ENCODE measurements around the gene GHR.
A peak's percentile ranks its signal among the peaks of the same experiment; 100 is the strongest.

Gene GHR

DNA sequence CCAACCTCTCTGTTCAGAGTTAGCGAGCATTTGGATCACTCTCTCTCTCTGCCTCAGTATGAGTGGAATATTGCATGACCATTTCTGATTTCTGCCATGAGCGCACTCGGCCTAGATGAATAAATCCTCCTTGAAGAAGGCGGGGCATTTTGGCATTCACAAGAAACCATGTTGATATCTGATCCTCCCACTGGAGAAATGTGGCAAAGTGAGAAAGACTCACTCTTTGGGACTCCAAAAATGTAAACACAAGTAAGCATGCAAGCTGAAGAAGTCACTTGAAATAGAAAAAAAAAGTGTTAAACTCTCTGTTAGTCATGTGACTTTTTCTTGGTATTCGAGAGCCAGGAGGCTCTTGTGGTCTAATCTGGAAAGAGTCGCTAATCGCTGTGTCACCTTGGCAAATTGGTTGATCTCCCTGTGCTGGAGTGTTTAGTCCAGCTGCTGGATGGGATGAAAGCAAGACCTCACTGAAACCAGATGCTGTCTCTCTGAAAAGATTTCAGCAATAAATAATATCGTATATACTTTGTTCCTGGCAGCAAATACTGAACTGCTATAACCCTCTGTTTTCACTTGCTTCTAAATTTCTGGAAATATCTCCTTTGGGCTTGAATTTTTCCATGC is 95.5 kb downstream of the GHR start:
- DNase-seq, result no peak

DNA sequence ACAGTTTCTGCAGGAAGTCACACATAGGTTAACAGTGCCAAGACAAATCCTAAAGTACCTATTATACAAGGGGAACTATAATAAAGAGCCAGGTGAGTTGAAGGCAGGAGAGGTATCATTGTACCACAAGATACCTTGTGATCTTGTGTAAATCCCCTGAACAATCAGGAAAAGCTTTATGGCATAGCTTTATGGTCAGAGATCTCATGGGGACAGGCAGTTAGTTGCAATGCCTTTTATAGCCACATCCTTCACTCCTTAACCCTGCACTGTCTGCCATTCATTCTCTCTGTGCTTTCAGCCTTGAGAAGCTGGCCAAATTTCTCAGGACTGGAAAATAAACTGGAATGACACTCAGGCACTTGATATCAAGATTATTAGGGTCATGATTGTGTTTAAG is 97.0 kb downstream of the GHR start:
- DNase-seq, result no peak

DNA sequence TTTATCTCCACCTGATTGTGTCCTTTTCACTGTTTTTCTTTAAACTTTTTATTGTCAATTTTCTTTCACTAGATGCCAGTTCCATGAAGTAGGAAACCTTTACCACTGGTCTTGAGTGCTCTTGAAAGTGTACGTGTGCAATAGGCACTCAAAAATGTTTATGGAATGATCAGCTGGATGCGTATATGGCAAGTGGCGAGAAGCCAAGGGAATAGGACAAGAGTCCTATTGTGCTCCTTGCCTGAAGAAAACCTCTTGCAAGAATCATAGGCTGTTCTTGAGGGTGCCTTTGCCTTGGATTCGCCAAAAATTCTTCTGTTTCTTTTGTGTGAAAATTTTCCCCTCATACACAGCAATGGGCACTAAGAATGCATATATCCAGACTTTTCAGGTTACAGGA is 97.7 kb downstream of the GHR start:
- no peak for DNase-seq

DNA sequence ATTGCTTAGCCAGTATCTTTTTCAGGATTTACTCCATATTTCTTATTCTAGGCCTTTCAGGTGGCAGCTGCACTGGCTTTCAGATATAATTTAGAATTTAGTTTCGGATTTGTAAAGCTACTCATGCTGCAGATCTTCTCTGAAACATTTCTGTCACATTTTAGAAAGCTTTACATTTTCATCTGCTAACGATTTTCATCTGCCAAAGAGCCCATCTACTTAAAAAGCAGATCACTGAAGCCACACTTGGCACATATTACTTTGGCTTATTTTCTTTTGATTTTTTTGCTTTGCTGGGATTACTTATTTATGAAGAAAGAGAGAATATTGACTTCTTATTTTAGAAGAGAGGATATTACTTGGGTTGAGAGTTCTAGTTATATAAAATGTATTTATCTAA is 98.2 kb downstream of the GHR start:
- no peak for DNase-seq

DNA sequence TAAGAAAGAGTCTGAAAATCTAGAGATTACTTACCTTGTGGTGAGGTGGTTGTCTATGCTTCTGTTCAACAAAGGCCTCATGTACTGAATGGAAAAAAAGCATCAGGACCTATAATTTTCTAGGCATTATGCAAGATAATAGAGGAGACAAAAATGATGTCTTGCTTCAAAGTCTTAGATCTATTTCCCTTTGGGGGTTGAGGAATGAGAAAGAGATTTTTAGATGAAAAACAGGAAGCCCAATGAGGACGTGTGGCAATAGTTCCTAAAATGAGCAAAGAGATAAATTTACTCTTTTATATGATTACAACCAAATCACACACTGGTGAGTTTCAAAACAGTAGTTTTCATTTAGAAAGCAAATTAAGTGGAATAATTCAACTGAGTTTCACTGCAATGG is 99.5 kb downstream of the GHR start:
- no peak for DNase-seq

DNA sequence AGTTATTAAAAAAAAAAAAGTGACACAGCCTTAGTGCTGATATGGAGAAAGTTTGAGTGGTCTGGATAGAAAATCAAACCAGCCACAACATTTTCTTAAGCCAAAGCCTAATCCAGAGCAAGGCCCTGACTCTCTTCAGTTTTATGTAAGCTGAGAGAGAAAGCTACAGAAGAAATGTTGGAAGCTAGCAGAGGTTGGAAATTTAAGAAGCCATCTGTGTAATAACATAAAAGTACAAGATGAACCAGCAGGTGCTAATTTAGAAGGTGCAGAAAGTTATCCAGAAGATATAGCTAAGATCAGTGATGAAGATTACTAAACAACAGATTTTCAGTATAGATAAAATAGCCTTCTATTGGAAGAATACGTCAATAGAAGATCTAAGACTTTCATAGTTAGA is 102.9 kb downstream of the GHR start:
- no peak for DNase-seq

DNA sequence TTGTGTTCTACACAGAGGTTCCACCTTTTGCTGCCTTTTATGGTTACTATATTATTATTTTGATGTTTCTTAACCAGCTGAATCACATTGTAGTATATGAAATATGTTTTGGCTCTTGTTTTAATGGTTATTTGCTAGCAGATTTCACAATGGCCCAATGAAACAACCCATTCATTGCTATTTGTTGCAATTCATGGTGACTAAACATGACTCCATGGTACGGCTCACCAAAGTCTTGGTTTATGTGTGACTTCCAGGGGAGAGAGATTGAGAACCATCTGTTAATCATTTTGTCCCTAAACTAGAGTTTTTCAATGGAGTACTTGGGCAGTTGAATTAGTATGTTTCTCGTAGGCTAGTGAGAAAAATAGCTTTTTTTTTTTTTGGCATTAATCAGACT is 108.4 kb downstream of the GHR start:
- no peak for DNase-seq

DNA sequence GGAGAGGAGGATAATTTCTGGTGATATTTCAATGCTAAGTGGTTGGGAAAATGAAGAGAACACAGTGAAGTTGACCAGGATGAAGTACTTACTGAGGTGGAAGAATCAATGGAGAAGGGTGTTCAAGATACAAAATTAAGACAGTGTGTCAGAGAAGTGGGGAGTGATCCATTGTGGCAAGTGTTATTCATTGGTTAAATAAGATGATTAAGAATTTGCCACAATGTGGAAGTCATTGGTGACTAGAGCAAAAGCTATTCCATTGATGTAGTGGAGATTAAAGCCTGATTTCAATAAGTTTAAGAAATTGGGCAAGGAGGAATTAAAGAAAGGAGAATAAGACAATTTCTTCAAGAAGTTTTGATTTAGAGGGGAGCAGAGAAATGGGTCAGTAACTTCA is 118.9 kb downstream of the GHR start:
- no peak for DNase-seq

DNA sequence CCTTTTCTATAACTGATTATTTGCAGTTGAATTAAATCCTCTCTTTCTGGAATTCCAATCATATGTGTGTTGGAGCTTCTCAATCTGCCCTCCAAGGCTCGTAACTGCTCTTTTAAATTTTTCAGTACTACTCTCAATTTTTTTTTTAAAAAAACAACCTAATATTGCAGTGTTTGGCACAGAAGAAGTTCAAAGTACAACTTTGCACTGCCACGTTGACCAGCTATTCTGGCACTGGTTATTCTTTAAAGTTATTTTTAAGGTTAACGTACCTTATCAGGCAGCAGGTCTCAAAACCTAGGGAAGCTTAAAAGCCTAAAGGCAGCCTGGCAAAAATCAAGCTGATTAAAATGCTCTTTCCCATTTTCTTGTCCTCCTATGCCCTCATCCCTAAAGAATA is 120.5 kb downstream of the GHR start:
- no peak for DNase-seq

DNA sequence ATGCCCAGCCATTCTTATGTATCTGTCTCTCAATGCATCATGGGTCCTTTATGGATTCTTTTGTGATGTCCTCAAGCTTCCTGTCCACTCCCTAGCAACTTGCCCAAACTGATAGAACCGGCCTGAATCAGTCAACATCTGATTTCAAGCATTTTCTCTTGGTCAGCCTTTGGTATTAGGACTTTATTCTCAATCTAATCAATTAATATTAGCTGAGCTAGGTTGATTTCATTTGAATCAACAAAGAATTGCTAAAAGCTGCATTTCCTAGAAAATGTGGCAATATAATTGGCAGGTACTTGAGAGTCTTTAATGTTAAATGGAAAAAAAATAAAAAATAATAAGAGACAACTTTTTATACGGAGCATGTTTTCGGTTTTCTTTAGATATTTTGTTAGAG is 121.8 kb downstream of the GHR start:
- no peak for DNase-seq

DNA sequence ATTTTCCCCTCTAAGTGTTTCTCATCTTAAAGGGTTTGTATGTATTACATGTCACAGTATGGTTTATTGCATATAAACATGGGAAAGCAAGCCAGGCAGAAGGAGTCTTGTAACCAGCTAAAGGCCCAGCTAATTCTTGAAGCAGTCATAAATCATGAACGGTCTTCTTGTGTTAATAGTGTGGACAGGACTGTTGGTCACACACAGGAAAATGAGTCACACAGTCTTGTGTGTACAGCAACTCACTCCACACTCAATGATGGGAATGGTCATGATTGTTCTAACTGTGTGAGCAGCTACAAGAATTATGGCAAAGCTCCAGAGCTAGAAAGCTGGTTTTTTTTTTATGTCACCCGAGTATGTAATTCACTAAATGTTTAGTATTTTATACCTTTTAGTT is 123.9 kb downstream of the GHR start:
- DNase-seq, result no peak

DNA sequence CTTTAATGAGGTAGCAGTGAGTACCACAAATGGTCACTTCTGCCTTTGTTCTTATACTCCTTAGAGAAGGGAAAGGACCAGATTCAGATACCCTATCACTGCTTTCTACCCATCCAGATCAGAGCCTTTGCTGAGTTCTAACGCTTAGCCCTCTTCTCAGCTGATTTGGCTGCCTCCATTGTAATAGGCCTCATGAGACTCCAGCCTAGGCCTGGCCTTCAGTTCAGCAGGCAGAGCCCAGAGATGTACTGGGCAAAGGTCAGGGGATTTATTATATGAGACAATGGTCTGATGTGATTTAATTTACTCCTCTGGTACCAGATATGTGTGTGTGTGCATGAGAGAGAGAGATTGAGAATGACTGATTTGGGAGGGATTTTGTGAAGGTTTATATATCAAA is 124.7 kb downstream of the GHR start:
- DNase-seq, result no peak

DNA sequence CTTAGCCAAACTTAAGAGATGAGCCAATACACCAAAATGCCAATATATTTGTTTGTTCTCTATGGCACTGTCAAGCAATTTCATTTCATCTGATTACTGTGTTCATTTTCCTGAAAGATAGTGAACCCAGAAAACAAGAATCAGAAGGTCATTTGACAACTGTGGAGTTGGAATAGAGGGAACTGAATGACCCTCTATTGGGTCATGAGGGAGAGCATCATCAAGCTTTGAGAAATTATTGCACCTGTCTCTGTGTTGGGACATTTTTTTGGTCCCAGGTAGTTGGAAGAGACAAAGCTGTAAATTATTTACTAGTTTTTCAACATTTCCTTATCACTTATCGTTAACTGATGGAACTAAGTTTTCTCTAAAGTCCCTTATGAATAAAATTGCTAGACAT is 129.4 kb downstream of the GHR start:
- no peak for DNase-seq

DNA sequence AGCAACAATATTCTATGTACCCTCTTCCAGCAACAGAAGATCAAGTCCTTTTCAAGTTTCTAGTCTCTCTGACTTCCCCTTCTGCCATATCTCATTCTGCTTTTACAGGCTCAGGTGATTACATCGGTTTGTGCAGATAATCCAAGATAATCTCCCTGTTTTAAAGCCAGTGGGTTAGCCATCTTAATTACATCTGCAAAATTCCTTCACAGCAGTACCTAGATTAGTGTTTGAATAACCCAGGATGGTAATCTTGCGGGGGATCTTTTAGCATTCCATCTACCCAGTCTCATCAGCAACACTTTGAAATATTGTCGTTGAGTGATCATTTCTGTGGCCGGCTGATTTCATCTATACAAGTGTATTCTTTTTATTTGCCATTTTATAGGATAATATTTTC is 130.2 kb downstream of the GHR start:
- DNase-seq, result no peak

DNA sequence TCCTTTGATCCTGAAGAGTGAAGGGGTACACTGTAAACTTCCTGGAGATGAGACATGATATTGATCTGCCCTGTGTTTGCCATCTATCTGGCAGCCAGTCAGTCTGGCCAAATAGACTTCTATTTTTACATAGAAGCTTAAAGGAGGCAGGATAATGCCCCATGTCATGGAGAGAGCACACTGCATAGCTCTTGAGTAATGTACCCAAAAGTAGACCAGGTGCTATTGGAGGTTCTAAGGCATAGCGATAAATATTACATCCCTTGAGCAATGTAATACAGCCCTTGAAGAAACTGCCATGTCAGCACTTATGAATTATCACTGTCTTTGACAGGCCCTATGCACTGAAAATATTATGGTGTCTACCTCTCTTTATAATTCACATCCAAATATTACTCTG is 131.8 kb downstream of the GHR start:
- DNase-seq, result no peak

DNA sequence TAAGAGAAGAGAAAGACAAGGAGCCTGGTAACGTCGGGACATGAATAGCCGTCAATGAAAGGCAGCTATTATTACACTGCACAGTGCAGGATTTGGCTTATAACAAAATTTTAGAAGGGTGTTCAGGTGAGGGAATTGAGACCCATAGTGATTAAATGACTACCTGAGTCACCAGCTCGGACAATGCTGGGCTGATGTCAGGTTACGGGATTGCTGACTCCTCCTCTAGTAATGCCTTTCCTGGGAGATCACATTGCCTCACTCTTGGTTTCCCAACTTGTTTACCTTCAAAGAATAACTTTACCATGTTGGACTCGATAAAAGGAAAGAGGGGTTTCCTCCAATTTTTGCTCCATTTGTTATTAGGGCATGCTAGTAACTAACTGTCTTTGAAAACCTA is 132.6 kb downstream of the GHR start:
- no peak for DNase-seq

DNA sequence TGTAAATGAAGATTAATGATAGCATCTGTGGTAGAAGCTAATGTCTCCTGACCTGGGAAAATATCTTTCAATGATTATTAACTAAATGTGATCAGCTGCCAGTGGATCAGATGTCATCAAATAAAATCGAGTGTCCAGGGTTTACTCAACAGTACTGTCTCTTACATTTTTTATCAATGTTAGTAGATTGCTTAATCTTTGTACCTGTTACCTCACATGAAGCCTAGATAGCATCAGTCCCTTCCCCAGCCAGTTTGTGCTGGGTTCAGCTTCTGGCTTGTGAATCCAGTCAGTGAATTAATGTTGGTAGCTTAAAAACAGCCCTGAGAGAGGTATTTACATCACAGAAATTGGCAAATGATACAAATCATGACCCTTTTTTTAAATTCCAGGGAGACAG is 134.4 kb downstream of the GHR start:
- DNase-seq, result no peak

DNA sequence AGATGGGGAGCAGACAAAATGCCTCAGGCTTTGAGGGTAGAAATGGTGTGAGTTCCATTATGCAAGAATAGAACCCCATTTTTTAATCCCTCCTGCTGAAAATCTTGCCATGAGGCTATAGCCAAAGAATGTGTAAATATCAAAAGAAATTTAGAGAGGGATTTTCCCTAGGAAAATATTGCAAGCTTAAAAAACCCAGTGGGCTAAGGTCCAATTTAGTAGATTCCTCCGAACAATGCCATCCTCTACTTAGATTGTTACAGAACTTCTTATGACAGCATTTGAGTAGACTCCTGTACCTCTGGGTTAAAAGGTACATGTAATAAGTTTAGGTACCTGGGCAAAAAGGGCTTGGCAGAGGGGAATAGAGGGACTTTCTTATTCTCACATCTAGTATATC is 138.4 kb downstream of the GHR start:
- DNase-seq, result no peak

DNA sequence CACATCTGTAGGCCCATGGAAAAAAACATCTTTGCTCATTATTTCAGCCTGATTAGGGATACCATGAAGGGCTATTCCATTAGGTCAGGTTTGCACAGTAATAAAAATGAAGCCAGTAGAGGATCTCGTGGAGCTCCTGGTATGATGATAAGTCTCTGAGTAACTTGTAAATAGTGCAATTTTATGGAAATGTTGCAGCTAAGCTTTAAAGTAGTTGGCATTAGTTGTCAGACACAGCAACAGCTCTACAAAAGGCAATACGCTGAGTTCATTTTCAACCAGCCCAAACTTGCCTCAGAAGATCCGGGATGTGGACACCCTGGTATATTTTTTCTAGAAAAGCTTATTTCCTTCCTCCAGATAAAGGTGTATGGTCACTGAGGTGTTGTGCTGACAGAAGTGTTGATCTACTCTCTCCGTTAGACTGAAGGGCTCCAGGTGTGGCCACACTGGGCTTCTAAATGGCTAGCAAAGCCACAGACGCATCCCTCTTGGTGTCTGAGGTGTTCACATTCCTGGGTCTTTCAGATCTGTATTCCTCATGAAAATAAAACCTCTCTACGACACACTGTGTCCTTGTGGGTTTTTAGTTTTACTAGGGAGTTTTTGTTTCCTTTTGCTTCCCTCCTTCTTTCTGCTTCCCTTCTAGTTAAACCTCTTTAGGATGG is 141.6 kb downstream of the GHR start:
- DNase-seq, result no peak

DNA sequence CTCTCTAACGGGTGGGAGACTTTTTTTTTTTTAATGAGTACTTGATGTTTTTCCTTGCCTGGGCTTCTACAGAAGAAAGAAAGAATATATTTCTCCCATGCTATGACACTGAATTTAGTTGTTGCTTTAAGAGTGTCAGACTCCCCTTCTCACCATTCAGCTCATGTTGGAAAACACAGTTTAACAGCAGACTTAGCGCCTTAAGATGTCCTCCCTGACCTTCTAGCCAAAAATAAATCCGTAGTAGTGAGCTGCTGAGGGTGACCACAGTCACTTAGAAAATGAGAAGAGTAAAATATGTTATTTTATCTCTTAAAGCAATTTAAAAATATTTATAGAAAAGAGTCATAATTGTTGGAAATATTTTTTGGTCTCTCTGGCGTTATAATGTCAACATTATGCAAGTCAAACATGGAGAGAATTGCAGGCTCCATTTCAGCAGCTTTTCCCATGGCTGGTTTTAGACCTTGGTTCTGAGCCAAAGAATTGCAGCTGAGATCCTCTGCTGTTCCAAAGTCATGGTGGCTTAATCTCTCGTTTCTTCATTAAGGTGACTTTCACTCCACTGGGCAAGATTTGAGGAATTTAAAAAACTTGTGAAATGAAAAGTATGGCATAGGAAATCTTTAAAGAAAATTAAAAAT is 143.5 kb downstream of the GHR start:
- peak; percentile 12 for DNase-seq

DNA sequence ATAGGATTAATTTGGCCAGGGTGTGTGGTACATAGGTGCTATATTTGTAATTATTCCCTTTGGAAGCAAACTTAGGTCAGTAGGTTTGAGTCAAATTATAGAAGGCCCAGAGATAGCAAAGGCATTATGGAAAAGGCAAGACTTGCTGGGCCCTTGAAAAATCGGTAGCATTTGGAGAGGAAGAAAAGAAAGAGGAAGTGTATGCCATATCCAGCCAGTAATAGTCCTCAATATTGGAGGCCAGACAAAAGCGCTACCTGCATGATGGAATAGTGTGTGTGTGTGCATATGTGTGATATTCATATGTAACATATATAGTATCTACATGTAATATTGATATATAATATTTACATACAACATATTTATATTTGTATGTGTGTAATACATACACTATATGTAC is 146.1 kb downstream of the GHR start:
- DNase-seq, result no peak

DNA sequence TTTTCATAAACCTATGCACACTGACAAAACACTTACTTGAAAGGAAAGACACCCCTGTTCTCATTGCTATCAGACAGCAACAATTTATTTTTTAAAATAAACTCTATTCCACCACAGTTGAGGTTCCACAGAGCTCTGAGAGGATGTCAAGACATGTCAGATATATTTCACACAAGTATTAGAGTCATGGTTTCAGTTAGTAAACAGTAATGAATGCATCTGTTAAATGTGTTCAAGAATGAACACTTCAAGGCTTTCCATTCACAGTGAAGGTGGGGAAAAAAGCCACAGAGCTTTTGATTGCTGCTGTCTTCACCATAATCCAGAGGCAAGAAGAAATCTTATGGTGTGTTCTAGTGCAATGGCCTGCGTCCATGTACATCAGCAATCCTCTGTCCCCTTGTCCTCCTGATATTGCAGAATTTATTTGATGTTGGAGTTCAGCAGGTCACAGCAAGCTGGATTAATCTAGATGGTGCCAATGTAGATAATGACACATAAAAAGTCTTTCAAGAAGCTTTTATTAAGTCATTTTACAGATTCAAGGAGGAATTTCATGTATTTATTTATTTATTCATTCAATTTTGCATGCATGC is 146.8 kb downstream of the GHR start:
- no peak for DNase-seq

DNA sequence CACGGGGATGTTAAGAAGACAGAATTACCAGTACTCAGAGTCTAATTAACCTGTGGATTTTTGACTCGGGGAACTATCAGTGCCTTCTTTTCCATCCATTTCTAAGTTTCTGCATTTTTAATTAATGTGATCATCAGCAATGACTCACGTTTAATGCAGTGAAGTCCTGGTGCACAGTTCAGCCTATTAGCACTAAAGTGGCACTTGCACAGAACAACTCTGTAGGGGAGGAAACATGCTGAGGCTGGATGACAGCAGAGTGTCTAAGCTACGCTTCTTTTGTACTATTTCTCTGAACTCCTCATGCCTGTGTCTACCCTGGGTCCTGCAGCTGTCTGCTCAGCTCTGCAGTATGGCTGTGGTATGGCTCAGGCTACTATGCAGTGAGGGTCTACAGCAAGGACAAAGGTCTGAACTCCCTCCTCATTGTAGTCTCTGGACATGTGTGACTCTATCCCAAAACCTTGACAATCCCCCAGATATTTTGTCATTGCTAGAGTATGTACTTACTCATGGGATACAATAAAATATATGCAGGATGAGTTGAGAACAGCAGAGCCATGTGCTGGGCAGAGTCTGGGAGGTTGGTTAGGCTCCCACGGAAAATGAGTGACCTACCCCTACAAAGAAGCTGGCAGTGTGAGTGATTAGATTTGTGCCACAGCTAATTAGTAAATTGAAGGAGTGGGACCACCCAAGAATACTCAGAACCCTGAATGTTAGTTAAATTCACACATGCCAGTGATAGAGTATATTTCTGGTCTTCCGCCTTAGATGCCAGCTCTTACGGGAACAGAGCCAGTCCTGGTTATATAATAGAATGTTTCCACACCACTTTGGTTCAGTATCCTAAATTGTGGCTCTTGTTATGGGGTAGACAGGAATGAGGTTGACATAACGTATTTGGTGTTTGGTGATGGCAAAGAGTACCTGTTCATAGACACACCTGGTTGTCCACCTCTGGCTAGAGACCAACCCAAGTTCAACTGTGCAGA is 148.0 kb downstream of the GHR start:
- DNase-seq, result no peak
